HCT116 (cell line): ENCODE data around the gene PRG2. TPM values are rescaled to one million over a fixed set of nuclear protein-coding genes. Genes with fewer than 3 reads are reported as not detected.

ENCODE experiments used
- ATAC-seq: fragments of 200-7000 bp; cut with Tn5 transposase; 2 replicates; pipeline ENCODE4 v1.9.1; 2020; ENCODE audit warnings: mild to moderate bottlenecking, moderate library complexity
- BruUV-seq: library from RNA; stranded (reverse); fragments of 400-500 nt; replicated peaks from 2 replicates; lab custom pipeline; 2021; lab: Mats Ljungman, UMichigan
- CTCF ChIA-PET: fragments of 300-600 bp; sonication (Branson Sonifier 250); formaldehyde crosslinking; loops from one replicate; lab custom pipeline; 2021; ENCODE audit warnings: antibody characterized with exemption; lab: Charles Lee
- POLR2A ChIA-PET: fragments of 300-600, 350-600 bp; sonication (Branson Sonifier 250); formaldehyde crosslinking; loops from one replicate; lab custom pipeline; 2021; ENCODE audit warnings: antibody characterized with exemption; lab: Charles Lee
- RAD21 ChIA-PET, 2 experiments: fragments of 300-600 bp; sonication (Branson Sonifier 250); formaldehyde crosslinking; loops; one replicate each; lab custom pipeline; 2023; ENCODE audit warnings: low total read pairs in 2 of 2; ENCODE audit not compliant: uncharacterized antibody in 2 of 2, unreplicated experiment in 2 of 2, low non-redundant PET in 1 of 2; lab: Charles Lee
- DNase-seq: peaks from one replicate; pipeline ENCODE4 v3.0.0-alpha.2; 2010; ENCODE audit warnings: low read depth, low spot score
- H2AFZ ChIP-seq: fragments of 200-600 bp; shearing (Covaris generic), sonication (generic); 2 replicates; pipeline ENCODE4 v1.6.1; 2017; ENCODE audit warnings: low read depth, mixed run types, mixed read lengths, antibody characterized with exemption, low read length; ENCODE audit not compliant: poor library complexity, severe bottlenecking
- H3K27ac ChIP-seq: 2 replicates; pipeline ENCODE4 v1.5.1; 2012; ENCODE audit warnings: low read depth, low read length
- H3K27me3 ChIP-seq: fragments of 200-600 bp; sonication (generic); 2 replicates; pipeline ENCODE4 v1.6.1; 2016; ENCODE audit warnings: mixed run types, low read length, mixed read lengths; ENCODE audit not compliant: insufficient read depth
- H3K36me3 ChIP-seq, 2 experiments: fragments of 200-500 bp in 1 of 2; fragments of 200-600 bp in 1 of 2; sonication (Bioruptor generic) in 1 of 2; sonication (generic) in 1 of 2; 2 replicates each; pipeline versions ENCODE4 v1.5.1 to v1.6.1; 2014 to 2016; ENCODE audit warnings: low read length in 2 of 2, inconsistent platforms in 1 of 2, mixed read lengths in 1 of 2, mixed run types in 1 of 2; ENCODE audit not compliant: insufficient read depth in 2 of 2, control insufficient read depth in 1 of 2
- H3K4me1 ChIP-seq, 2 experiments: fragments of 200-600 bp in 1 of 2; sonication (generic) in 1 of 2; 2 replicates each; pipeline versions ENCODE4 v1.5.1 to v1.6.1; 2012 to 2017; ENCODE audit warnings: low read length in 2 of 2, inconsistent platforms in 1 of 2, mild to moderate bottlenecking in 1 of 2, mixed read lengths in 1 of 2, mixed run types in 1 of 2, moderate library complexity in 1 of 2; ENCODE audit not compliant: insufficient read depth in 2 of 2, control insufficient read depth in 1 of 2
- H3K4me2 ChIP-seq: fragments of 200-600 bp; sonication (generic); 2 replicates; pipeline ENCODE4 v1.6.1; 2017; ENCODE audit warnings: mixed run types, low read length, mixed read lengths
- H3K4me3 ChIP-seq, 2 experiments: fragments of 200-600 bp in 1 of 2; sonication (generic) in 1 of 2; replicated peaks in 1 of 2; 2 replicates each; pipeline ENCODE4 v1.5.1; 2011 to 2016; ENCODE audit warnings: low read length in 2 of 2, control low read depth in 1 of 2, low read depth in 1 of 2, mild to moderate bottlenecking in 1 of 2, mixed read lengths in 1 of 2, mixed run types in 1 of 2
- H3K79me2 ChIP-seq: fragments of 200-600 bp; sonication (generic); 2 replicates; pipeline ENCODE4 v1.6.1; 2017; ENCODE audit warnings: mild to moderate bottlenecking, mixed run types, low read length, moderate library complexity, mixed read lengths; ENCODE audit not compliant: insufficient read depth
- H3K9ac ChIP-seq: fragments of 200-600 bp; sonication (generic); 2 replicates; pipeline ENCODE4 v1.6.1; 2016; ENCODE audit warnings: low read length, mixed read lengths
- H3K9me2 ChIP-seq: fragments of 200-600 bp; sonication (generic), shearing (Covaris generic); 2 replicates; pipeline ENCODE4 v1.6.1; 2017; ENCODE audit warnings: mixed run types, mild to moderate bottlenecking, moderate library complexity; ENCODE audit not compliant: insufficient read depth
- H3K9me3 ChIP-seq, 2 experiments: fragments of 200-500 bp in 1 of 2; fragments of 200-600 bp in 1 of 2; sonication (Bioruptor generic) in 1 of 2; sonication (generic) in 1 of 2; 2 replicates each; pipeline ENCODE4 v1.6.1; 2014 to 2017; ENCODE audit warnings: low read length in 2 of 2, mixed read lengths in 2 of 2, inconsistent platforms in 1 of 2, low read depth in 1 of 2, mild to moderate bottlenecking in 1 of 2, mixed run types in 1 of 2, moderate library complexity in 1 of 2; ENCODE audit not compliant: control insufficient read depth in 1 of 2, insufficient read depth in 1 of 2
- H4K20me1 ChIP-seq: fragments of 200-600 bp; sonication (generic), shearing (Covaris generic); 2 replicates; pipeline ENCODE4 v1.6.1; 2017; ENCODE audit warnings: mixed run types, mild to moderate bottlenecking, moderate library complexity; ENCODE audit not compliant: insufficient read depth
- CBX3 ChIP-seq: IDR thresholded peaks from 2 replicates; pipeline ENCODE4 v1.6.1; 2012; ENCODE audit warnings: low read depth
- CEBPB ChIP-seq: IDR thresholded peaks from 2 replicates; pipeline ENCODE4 v1.6.1; 2012; ENCODE audit warnings: low read depth
- EZH2 ChIP-seq: fragments of 200-600 bp; sonication (generic); IDR thresholded peaks from 2 replicates; pipeline ENCODE4 v1.6.1; 2017; ENCODE audit warnings: antibody characterized with exemption, mixed run types
- FOSL1 ChIP-seq: IDR thresholded peaks from 2 replicates; pipeline ENCODE4 v1.6.1; 2012; ENCODE audit warnings: low read depth
- JUND ChIP-seq: IDR thresholded peaks from 2 replicates; pipeline ENCODE4 v1.6.1; 2012
- MAX ChIP-seq: IDR thresholded peaks from 2 replicates; pipeline ENCODE4 v1.6.1; 2012
- REST ChIP-seq: IDR thresholded peaks from 2 replicates; pipeline ENCODE4 v1.6.1; 2012; ENCODE audit warnings: low read depth
- SP1 ChIP-seq: IDR thresholded peaks from 2 replicates; pipeline ENCODE4 v1.6.1; 2012; ENCODE audit warnings: low read depth
- SRF ChIP-seq: IDR thresholded peaks from 2 replicates; pipeline ENCODE4 v1.6.1; 2012; ENCODE audit warnings: low read depth
- TCF7L2 ChIP-seq: IDR thresholded peaks from 2 replicates; pipeline ENCODE4 v1.7.0; 2011; ENCODE audit warnings: borderline replicate concordance, inconsistent platforms; ENCODE audit not compliant: insufficient read depth, insufficient read length; ENCODE audit errors: extremely low read depth
- ZBTB33 ChIP-seq: IDR thresholded peaks from 2 replicates; pipeline ENCODE4 v1.6.1; 2011; ENCODE audit warnings: mild to moderate bottlenecking, low read length, moderate library complexity; ENCODE audit not compliant: insufficient replicate concordance; ENCODE audit errors: extremely low read depth
- ZFX ChIP-seq: fragments of 450-650 bp; IDR thresholded peaks from 2 replicates; pipeline ENCODE4 v1.6.1; 2017
- intact Hi-C: fragments of 100-400 bp; cut with micrococcal nuclease; formaldehyde crosslinking; loops from 2 replicates; pipeline ENCODE4 v1.10.0; 2022
- total RNA-seq: library from RNA; stranded (reverse); gene quantifications from one replicate; pipeline ENCODE4 v1.2.1, GENCODE V29; 2021; ENCODE audit not compliant: unreplicated experiment

Gene PRG2
- total RNA-seq, 1 experiment from 2014 or later: 0.81 TPM

- no peak overlapping the region for H3K4me3 ChIP-seq
- H3K4me2 ChIP-seq: peak overlapping the region; percentile 52
- no peaks in the 10 kb centered on the region for H3K9me2 ChIP-seq
- TF ChIP-seq MAX (0 out of 2 replicates have a peak, but pooled peaks have one; percentile 50), ZBTB33 (no peak), CBX3 (no peak), CEBPB (no peak), SRF (no peak), SP1 (peak; percentile 48), FOSL1 (peak; percentile 86), TCF7L2 (no peak), REST (no peak), ZFX (no peak), JUND (peak; percentile 78), EZH2 (no peak)
- peaks cover 7 to 16% of the 10 kb centered on the region in 2 experiments for H3K4me1 ChIP-seq
- H3K9me3 ChIP-seq: no peaks in the 10 kb centered on the region
- ATAC-seq: peak; percentile 76
- DNase-seq: peak; percentile 48
- intact Hi-C loops: no loop called here
- H2AFZ ChIP-seq: no peak overlapping the region
- H3K9ac ChIP-seq: 0 out of 2 replicates have a peak overlapping the region, but pooled peaks have one; percentile 24
- ChIA-PET RAD21 (no interaction called here), CTCF (no interaction called here), POLR2A (interaction anchor here (0.6 kb wide), 1 partner anchor 78 kb away, joined by 4 read pairs; no protein-coding TSS in a partner anchor)
- H3K36me3 ChIP-seq: no peaks in the 10 kb centered on the region
- peaks cover 9% of the 10 kb centered on the region; the same call in 1 of the 2 replicates for H3K27me3 ChIP-seq
- H4K20me1 ChIP-seq: no peaks in the 10 kb centered on the region
- no peak overlapping the region for H3K27ac ChIP-seq
- no peaks in the 10 kb centered on the region for H3K79me2 ChIP-seq
- BruUV-seq: no TSS peak
Observed at GRCh38 chr11:57402188-57403002, 11.9 kb upstream of the PRG2 start.
